H9 (cell line): ENCODE measurements around the gene SEMA3D. TPM values are rescaled to one million over a fixed set of nuclear protein-coding genes. Genes with fewer than 3 reads are reported as not detected.

Experiments
- DNase-seq: peaks from one replicate; pipeline ENCODE4 v3.0.0-alpha.2; 2017
- H2AFZ ChIP-seq: one replicate; pipeline ENCODE4 v1.6.1; 2013; ENCODE audit warnings: mild to moderate bottlenecking, low read length, control low read depth, moderate library complexity
- H2AK5ac ChIP-seq: 2 replicates; pipeline ENCODE4 v1.6.1; 2013; ENCODE audit warnings: low read length, control low read depth, mixed read lengths; ENCODE audit not compliant: insufficient read length
- H2BK120ac ChIP-seq: one replicate; pipeline ENCODE4 v1.6.1; 2013; ENCODE audit warnings: low read depth, mild to moderate bottlenecking, low read length, control low read depth, inconsistent platforms; ENCODE audit not compliant: poor library complexity, severe bottlenecking
- H2BK12ac ChIP-seq: 2 replicates; pipeline ENCODE4 v1.6.1; 2013; ENCODE audit warnings: low read length, control low read depth, mixed read lengths, low read depth; ENCODE audit not compliant: insufficient read length
- H2BK15ac ChIP-seq: 2 replicates; pipeline ENCODE4 v1.6.1; 2013; ENCODE audit warnings: low read depth, low read length, control low read depth
- H2BK20ac ChIP-seq: one replicate; pipeline ENCODE4 v1.6.1; 2013; ENCODE audit warnings: low read depth, mild to moderate bottlenecking, low read length, control low read depth, inconsistent platforms; ENCODE audit not compliant: poor library complexity, severe bottlenecking
- H2BK5ac ChIP-seq: 2 replicates; pipeline ENCODE4 v1.6.1; 2013; ENCODE audit warnings: low read length, control low read depth, mixed read lengths; ENCODE audit not compliant: insufficient read length
- H3K14ac ChIP-seq: 2 replicates; pipeline ENCODE4 v1.6.1; 2013; ENCODE audit warnings: low read length, control low read depth; ENCODE audit not compliant: insufficient read depth
- H3K18ac ChIP-seq: 2 replicates; pipeline ENCODE4 v1.6.1; 2013; ENCODE audit warnings: low read depth, mild to moderate bottlenecking, mixed read lengths, low read length, control low read depth; ENCODE audit not compliant: insufficient read length
- H3K23ac ChIP-seq: 2 replicates; pipeline ENCODE4 v1.6.1; 2013; ENCODE audit warnings: low read length, control low read depth, mixed read lengths, low read depth; ENCODE audit not compliant: insufficient read length
- H3K23me2 ChIP-seq: 2 replicates; pipeline ENCODE4 v1.6.1; 2013; ENCODE audit warnings: low read depth, mild to moderate bottlenecking, mixed read lengths, low read length, control low read depth; ENCODE audit not compliant: insufficient read length, poor library complexity, severe bottlenecking
- H3K27ac ChIP-seq: 2 replicates; pipeline ENCODE4 v1.5.1; 2013; ENCODE audit warnings: low read length, control low read depth, mixed read lengths, low read depth; ENCODE audit not compliant: insufficient read length
- H3K27me3 ChIP-seq: 2 replicates; pipeline ENCODE4 v1.6.1; 2013; ENCODE audit warnings: low read length, control low read depth, inconsistent platforms; ENCODE audit not compliant: insufficient read depth
- H3K4ac ChIP-seq: 2 replicates; pipeline ENCODE4 v1.6.1; 2013; ENCODE audit warnings: low read depth, mild to moderate bottlenecking, control low read depth, inconsistent platforms, low read length, moderate library complexity
- H3K4me1 ChIP-seq: 2 replicates; pipeline ENCODE4 v1.6.1; 2013; ENCODE audit warnings: low read length, control low read depth, inconsistent platforms; ENCODE audit not compliant: insufficient read depth
- H3K4me2 ChIP-seq: 2 replicates; pipeline ENCODE4 v1.6.1; 2013; ENCODE audit warnings: low read length, control low read depth, mixed read lengths; ENCODE audit not compliant: insufficient read length, insufficient read depth
- H3K56ac ChIP-seq: 2 replicates; pipeline ENCODE4 v1.6.1; 2013; ENCODE audit warnings: low read depth, mild to moderate bottlenecking, mixed read lengths, low read length, control low read depth; ENCODE audit not compliant: insufficient read length
- H3K79me1 ChIP-seq: 2 replicates; pipeline ENCODE4 v1.6.1; 2013; ENCODE audit warnings: low read depth, mild to moderate bottlenecking, moderate library complexity, low read length, control low read depth, inconsistent platforms; ENCODE audit not compliant: insufficient read depth, poor library complexity, severe bottlenecking
- H3K79me2 ChIP-seq: 2 replicates; pipeline ENCODE4 v1.6.1; 2013; ENCODE audit warnings: low read length, control low read depth, inconsistent platforms; ENCODE audit not compliant: insufficient read depth
- H3K9ac ChIP-seq: 2 replicates; pipeline ENCODE4 v1.6.1; 2013; ENCODE audit warnings: low read length, control low read depth, mixed read lengths; ENCODE audit not compliant: insufficient read length; ENCODE audit errors: extremely low read depth
- H3K9me3 ChIP-seq: one replicate; pipeline ENCODE4 v1.6.1; 2013; ENCODE audit warnings: low read depth, low read length, inconsistent platforms; ENCODE audit not compliant: control insufficient read depth
- H3T11ph ChIP-seq: one replicate; pipeline ENCODE4 v1.6.1; 2013; ENCODE audit warnings: mild to moderate bottlenecking, low read length, control low read depth, inconsistent platforms
- H4K20me1 ChIP-seq: one replicate; pipeline ENCODE4 v1.6.1; 2013; ENCODE audit not compliant: control insufficient read depth, insufficient read length, insufficient read depth
- H4K5ac ChIP-seq: 2 replicates; pipeline ENCODE4 v1.6.1; 2013; ENCODE audit warnings: low read depth, mild to moderate bottlenecking, mixed read lengths, low read length, control low read depth; ENCODE audit not compliant: insufficient read length
- H4K8ac ChIP-seq: replicated peaks from 2 replicates; pipeline ENCODE4 v1.6.1; 2013; ENCODE audit warnings: low read length, control low read depth, mixed read lengths, low read depth; ENCODE audit not compliant: insufficient read length
- H4K91ac ChIP-seq: 2 replicates; pipeline ENCODE4 v1.6.1; 2013; ENCODE audit warnings: low read depth, mild to moderate bottlenecking, moderate library complexity, mixed read lengths, low read length, control low read depth; ENCODE audit not compliant: insufficient read length
- H3K27ac Mint-ChIP-seq, 3 experiments: 2 replicates in 2 of 3; 3 replicates in 1 of 3; pipeline ENCODE4 v1.8.0; 2020 to 2021; ENCODE audit warnings: mixed read lengths in 3 of 3, mild to moderate bottlenecking in 1 of 3, moderate library complexity in 1 of 3
- H3K27me3 Mint-ChIP-seq: 2 replicates; pipeline ENCODE4 v1.8.0; 2021; ENCODE audit warnings: low read depth, mild to moderate bottlenecking, moderate library complexity, mixed read lengths
- H3K36me3 Mint-ChIP-seq, 3 experiments: 2 replicates in 2 of 3; 3 replicates in 1 of 3; pipeline ENCODE4 v1.8.0; 2020 to 2021; ENCODE audit warnings: low read depth in 3 of 3, mixed read lengths in 3 of 3; ENCODE audit not compliant: insufficient read depth in 1 of 3
- H3K4me1 Mint-ChIP-seq, 2 experiments: 2 replicates each; pipeline ENCODE4 v1.8.0; 2020; ENCODE audit warnings: mixed read lengths in 2 of 2
- H3K4me3 Mint-ChIP-seq, 2 experiments: 2 replicates in 1 of 2; 3 replicates in 1 of 2; pipeline ENCODE4 v1.8.0; 2020 to 2021; ENCODE audit warnings: mild to moderate bottlenecking in 2 of 2, mixed read lengths in 2 of 2, moderate library complexity in 1 of 2
- H3K9me3 Mint-ChIP-seq, 2 experiments: 2 replicates in 1 of 2; 3 replicates in 1 of 2; pipeline ENCODE4 v1.8.0; 2020; ENCODE audit warnings: mild to moderate bottlenecking in 2 of 2, mixed read lengths in 2 of 2, moderate library complexity in 1 of 2
- WGBS: extraction: QIAGEN DNeasy Blood & Tissue Kit; methylation state at CpG from one replicate; pipeline ENCODE4 v1.1.7; 2013; ENCODE audit warnings: missing lambda C conversion rate, low lambda C conversion rate, mixed read lengths; ENCODE audit not compliant: insufficient read length; ENCODE audit errors: extremely low coverage; 5-methylcytosine and 5-hydroxymethylcytosine counted together
- total RNA-seq: library from RNA; stranded (reverse); gene quantifications from 2 replicates; pipeline ENCODE4 v1.2.1, GENCODE V29; 2021
- TF ChIP-seq, protein P1 (sequence below): fragments of 200-600 bp; sonication (generic); conservative IDR thresholded peaks from 3 replicates; pipeline ENCODE4 v1.8.0; 2021; ENCODE audit warnings: antibody characterized with exemption, mild to moderate bottlenecking

SEMA3D gene
- total RNA-seq, 1 experiment from 2014 or later, result 5.4 TPM

GRCh38 chr7:85201209-85201608 lies 14.4 kb upstream of the SEMA3D start:
- Histone ChIP-seq H4K20me1 (no peaks in the 10 kb centered on the region), H4K8ac (no peak overlapping the region), H3K23me2 (no peaks in the 10 kb centered on the region), H3K14ac (no peak overlapping the region), H2BK15ac (no peak overlapping the region), H3K4me2 (no peak overlapping the region), H3K18ac (no peak overlapping the region), H3K27ac (no peak overlapping the region), H2BK120ac (no peak overlapping the region), H3K56ac (no peak overlapping the region), H3K9me3 (no peaks in the 10 kb centered on the region), H3K27me3 (no peaks in the 10 kb centered on the region), H3K4ac (no peak overlapping the region), H2BK20ac (no peak overlapping the region), H3K4me1 (no peaks in the 10 kb centered on the region; the same call in 1 of the 2 replicates), H2AFZ (no peak overlapping the region), H2BK5ac (no peak overlapping the region), H3K9ac (no peak overlapping the region), H3K23ac (no peak overlapping the region), H3T11ph (no peak overlapping the region), H3K79me2 (no peaks in the 10 kb centered on the region), H4K5ac (no peak overlapping the region), H2BK12ac (no peak overlapping the region), H2AK5ac (no peak overlapping the region), H3K79me1 (no peaks in the 10 kb centered on the region), H4K91ac (no peak overlapping the region)
- H3K27ac Mint-ChIP-seq, result no peak overlapping the region
- peaks cover 24 to 27% of the 10 kb centered on the region in 2 experiments for H3K9me3 Mint-ChIP-seq
- no peak overlapping the region for H3K4me3 Mint-ChIP-seq
- WGBS, result no CpG with 5 or more reads among the region's 2 CpGs
- H3K27me3 Mint-ChIP-seq, result no peaks in the 10 kb centered on the region
- DNase-seq, result no peak
- H3K4me1 Mint-ChIP-seq, result peaks cover 17 to 19% of the 10 kb centered on the region in 2 experiments
- peaks cover 14 to 30% (median 25%) of the 10 kb centered on the region in 3 experiments for H3K36me3 Mint-ChIP-seq
- TF ChIP-seq, protein P1, sequence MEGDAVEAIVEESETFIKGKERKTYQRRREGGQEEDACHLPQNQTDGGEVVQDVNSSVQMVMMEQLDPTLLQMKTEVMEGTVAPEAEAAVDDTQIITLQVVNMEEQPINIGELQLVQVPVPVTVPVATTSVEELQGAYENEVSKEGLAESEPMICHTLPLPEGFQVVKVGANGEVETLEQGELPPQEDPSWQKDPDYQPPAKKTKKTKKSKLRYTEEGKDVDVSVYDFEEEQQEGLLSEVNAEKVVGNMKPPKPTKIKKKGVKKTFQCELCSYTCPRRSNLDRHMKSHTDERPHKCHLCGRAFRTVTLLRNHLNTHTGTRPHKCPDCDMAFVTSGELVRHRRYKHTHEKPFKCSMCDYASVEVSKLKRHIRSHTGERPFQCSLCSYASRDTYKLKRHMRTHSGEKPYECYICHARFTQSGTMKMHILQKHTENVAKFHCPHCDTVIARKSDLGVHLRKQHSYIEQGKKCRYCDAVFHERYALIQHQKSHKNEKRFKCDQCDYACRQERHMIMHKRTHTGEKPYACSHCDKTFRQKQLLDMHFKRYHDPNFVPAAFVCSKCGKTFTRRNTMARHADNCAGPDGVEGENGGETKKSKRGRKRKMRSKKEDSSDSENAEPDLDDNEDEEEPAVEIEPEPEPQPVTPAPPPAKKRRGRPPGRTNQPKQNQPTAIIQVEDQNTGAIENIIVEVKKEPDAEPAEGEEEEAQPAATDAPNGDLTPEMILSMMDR, result no peak
